GM23338 (cell line): ENCODE data around the gene MAGEB3.

Experiments used
- CREB1 ChIP-seq: fragments of 250-450 bp; sonication (Bioruptor Pico); IDR thresholded peaks from 2 replicates; pipeline ENCODE4 v1.5.0; 2020; ENCODE audit warnings: low read depth, mild to moderate bottlenecking, moderate library complexity
- EZH2 ChIP-seq: fragments of 200-600 bp; sonication (generic); IDR thresholded peaks from one replicate; pipeline ENCODE4 v1.8.0; 2017; ENCODE audit warnings: antibody characterized with exemption, mild to moderate bottlenecking, low read depth; ENCODE audit not compliant: unreplicated experiment
- EZH2phosphoT487 ChIP-seq: fragments of 200-600 bp; sonication (generic); IDR thresholded peaks from one replicate; pipeline ENCODE4 v1.8.1; 2018; ENCODE audit warnings: antibody characterized with exemption; ENCODE audit not compliant: unreplicated experiment
- JUNB ChIP-seq: IDR thresholded peaks from one replicate; pipeline ENCODE4 v1.6.1; 2016; ENCODE audit warnings: antibody characterized with exemption; ENCODE audit not compliant: unreplicated experiment
- NANOG ChIP-seq: IDR thresholded peaks from 2 replicates; pipeline ENCODE4 v1.6.1; 2016; ENCODE audit warnings: antibody characterized with exemption, borderline replicate concordance
- POLR2AphosphoS5 ChIP-seq: IDR thresholded peaks from 2 replicates; pipeline ENCODE4 v1.6.1; 2016; ENCODE audit warnings: antibody characterized with exemption, low read depth
- STAT1 ChIP-seq: IDR thresholded peaks from one replicate; pipeline ENCODE4 v1.6.1; 2016; ENCODE audit warnings: antibody characterized with exemption; ENCODE audit not compliant: unreplicated experiment
- TF ChIP-seq, protein P1 (sequence below): IDR thresholded peaks from one replicate; pipeline ENCODE4 v1.6.1; 2018; ENCODE audit warnings: antibody characterized with exemption; ENCODE audit not compliant: unreplicated experiment
- TF ChIP-seq, protein P2 (sequence below), 2 experiments: fragments of 200-600 bp in 1 of 2; sonication (generic) in 1 of 2; conservative IDR thresholded peaks; 2 replicates each; pipeline versions ENCODE4 v1.5.1 to v1.6.1; 2016 to 2017; ENCODE audit warnings: antibody characterized with exemption in 2 of 2, low read depth in 2 of 2, mild to moderate bottlenecking in 2 of 2, moderate library complexity in 1 of 2
- TF ChIP-seq, protein P3 (sequence below): IDR thresholded peaks from 2 replicates; pipeline ENCODE4 v1.6.1; 2016; ENCODE audit warnings: antibody characterized with exemption

DNA sequence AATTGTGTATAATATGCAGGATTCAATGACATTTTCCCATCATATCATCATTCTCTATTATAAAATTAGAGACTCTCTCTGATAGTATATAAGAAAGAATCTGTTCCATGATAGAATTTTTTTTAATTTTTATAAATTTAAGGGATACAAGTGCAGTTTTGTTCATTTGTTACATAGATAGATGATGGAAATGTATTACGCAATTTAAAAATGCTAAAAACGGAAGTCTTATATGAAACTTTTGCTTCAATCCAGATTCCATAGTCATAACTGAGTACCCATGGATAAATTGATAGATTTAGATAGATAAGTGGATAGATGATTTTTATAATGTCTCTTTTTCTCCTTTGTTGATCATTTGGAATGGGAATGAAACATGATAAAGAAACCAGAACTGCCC is 40.0 kb upstream of the MAGEB3 start:
- TF ChIP-seq, protein P1, sequence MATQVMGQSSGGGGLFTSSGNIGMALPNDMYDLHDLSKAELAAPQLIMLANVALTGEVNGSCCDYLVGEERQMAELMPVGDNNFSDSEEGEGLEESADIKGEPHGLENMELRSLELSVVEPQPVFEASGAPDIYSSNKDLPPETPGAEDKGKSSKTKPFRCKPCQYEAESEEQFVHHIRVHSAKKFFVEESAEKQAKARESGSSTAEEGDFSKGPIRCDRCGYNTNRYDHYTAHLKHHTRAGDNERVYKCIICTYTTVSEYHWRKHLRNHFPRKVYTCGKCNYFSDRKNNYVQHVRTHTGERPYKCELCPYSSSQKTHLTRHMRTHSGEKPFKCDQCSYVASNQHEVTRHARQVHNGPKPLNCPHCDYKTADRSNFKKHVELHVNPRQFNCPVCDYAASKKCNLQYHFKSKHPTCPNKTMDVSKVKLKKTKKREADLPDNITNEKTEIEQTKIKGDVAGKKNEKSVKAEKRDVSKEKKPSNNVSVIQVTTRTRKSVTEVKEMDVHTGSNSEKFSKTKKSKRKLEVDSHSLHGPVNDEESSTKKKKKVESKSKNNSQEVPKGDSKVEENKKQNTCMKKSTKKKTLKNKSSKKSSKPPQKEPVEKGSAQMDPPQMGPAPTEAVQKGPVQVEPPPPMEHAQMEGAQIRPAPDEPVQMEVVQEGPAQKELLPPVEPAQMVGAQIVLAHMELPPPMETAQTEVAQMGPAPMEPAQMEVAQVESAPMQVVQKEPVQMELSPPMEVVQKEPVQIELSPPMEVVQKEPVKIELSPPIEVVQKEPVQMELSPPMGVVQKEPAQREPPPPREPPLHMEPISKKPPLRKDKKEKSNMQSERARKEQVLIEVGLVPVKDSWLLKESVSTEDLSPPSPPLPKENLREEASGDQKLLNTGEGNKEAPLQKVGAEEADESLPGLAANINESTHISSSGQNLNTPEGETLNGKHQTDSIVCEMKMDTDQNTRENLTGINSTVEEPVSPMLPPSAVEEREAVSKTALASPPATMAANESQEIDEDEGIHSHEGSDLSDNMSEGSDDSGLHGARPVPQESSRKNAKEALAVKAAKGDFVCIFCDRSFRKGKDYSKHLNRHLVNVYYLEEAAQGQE, result no peak
- TF ChIP-seq, protein P2, sequence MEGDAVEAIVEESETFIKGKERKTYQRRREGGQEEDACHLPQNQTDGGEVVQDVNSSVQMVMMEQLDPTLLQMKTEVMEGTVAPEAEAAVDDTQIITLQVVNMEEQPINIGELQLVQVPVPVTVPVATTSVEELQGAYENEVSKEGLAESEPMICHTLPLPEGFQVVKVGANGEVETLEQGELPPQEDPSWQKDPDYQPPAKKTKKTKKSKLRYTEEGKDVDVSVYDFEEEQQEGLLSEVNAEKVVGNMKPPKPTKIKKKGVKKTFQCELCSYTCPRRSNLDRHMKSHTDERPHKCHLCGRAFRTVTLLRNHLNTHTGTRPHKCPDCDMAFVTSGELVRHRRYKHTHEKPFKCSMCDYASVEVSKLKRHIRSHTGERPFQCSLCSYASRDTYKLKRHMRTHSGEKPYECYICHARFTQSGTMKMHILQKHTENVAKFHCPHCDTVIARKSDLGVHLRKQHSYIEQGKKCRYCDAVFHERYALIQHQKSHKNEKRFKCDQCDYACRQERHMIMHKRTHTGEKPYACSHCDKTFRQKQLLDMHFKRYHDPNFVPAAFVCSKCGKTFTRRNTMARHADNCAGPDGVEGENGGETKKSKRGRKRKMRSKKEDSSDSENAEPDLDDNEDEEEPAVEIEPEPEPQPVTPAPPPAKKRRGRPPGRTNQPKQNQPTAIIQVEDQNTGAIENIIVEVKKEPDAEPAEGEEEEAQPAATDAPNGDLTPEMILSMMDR (conservative IDR thresholded peaks at IDR 0.05; ENCODE audit: low read depth in 2 of 2), result no peak
- no peak for TF ChIP-seq EZH2
- no peak for TF ChIP-seq POLR2AphosphoS5
- TF ChIP-seq, protein P3, sequence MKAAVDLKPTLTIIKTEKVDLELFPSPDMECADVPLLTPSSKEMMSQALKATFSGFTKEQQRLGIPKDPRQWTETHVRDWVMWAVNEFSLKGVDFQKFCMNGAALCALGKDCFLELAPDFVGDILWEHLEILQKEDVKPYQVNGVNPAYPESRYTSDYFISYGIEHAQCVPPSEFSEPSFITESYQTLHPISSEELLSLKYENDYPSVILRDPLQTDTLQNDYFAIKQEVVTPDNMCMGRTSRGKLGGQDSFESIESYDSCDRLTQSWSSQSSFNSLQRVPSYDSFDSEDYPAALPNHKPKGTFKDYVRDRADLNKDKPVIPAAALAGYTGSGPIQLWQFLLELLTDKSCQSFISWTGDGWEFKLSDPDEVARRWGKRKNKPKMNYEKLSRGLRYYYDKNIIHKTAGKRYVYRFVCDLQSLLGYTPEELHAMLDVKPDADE, result no peak
- no peak for TF ChIP-seq JUNB
- no peak for TF ChIP-seq EZH2phosphoT487
- TF ChIP-seq NANOG, result no peak
- TF ChIP-seq STAT1, result no peak
- no peak for TF ChIP-seq CREB1 (CRISPR knock-in tag)
